KBM-7 (cell line): ENCODE data around the gene OR9A2.

Experiments used
- DNase-seq: peaks from one replicate; pipeline ENCODE4 v3.0.0-alpha.2; 2015
- in situ Hi-C: fragments of 300-500 bp; cut with MboI; formaldehyde crosslinking; loops from 2 replicates; pipeline ENCODE4 v1.14.3; 2020; ENCODE audit warnings: low sequenced_read_pairs, low pct_unique_long_range_greater_than_20kb, mixed read lengths

The OR9A2 gene, protein sequence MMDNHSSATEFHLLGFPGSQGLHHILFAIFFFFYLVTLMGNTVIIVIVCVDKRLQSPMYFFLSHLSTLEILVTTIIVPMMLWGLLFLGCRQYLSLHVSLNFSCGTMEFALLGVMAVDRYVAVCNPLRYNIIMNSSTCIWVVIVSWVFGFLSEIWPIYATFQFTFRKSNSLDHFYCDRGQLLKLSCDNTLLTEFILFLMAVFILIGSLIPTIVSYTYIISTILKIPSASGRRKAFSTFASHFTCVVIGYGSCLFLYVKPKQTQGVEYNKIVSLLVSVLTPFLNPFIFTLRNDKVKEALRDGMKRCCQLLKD

DNA sequence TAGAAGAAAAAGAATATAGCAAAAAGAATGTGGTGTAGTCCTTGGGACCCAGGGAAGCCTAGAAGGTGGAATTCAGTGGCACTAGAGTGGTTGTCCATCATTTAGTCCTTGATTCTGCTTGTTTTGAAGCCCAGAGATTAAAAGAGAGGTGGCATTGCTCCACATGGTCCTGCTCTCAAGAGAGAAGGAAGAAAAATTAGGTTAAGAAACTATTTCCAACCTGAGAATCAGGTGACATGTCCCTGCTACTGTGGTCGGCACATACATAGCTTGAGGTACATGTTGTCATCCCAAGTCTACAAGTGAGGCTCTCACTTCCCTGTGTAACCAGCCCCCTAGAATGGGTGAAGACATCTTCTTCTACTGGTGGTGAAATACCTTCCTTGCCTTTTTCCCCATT lies at the start of gene OR9A2:
TSS of gene OR9A2 (minus strand) at position 101 of the 400 bp plus-strand sequence. CDS start at position 101, 0 bp downstream.
- DNase-seq, result no peak
- in situ Hi-C loops, result no loop called here

DNA sequence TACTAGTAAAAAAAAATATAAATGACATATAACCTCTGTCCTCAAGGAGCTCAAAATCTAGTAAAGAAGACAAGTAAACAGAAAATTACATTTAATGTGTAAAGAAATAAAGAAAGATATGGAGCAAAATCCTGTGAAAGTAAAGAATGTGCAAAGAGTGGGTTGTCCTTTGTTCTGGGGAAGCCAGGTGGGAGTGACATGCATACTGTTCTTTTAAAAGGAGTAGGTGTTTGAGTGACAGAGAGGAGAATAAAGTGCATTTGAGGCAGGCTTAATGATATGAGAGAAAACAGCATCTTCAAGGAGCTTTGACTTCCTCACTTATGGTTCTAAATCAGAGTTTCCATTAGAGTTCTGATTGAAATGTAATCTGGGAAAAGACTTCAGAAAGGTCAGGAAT lies 47.2 kb upstream of the OR9A2 start:
- in situ Hi-C loops, result no loop called here
- no peak for DNase-seq

DNA sequence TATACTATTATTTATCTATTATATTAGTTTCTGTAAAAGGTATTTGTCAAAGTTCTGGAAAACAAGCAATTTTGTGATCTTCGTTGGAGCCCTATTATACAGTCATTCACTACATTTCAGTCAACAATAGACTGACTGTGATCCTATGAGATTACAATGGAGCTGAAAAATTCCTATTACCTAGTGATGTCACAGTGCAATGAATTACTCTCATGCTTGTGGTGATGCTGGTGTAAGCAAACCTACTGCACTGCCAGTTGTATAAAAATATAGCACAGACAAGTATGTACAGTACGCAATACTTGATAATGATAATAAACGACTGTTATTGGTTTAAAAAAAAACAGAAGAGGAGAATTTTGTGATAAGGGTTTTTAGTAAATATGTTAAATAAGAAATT lies 46.6 kb upstream of the OR9A2 start:
- no peak for DNase-seq
- in situ Hi-C loops, result no loop called here

DNA sequence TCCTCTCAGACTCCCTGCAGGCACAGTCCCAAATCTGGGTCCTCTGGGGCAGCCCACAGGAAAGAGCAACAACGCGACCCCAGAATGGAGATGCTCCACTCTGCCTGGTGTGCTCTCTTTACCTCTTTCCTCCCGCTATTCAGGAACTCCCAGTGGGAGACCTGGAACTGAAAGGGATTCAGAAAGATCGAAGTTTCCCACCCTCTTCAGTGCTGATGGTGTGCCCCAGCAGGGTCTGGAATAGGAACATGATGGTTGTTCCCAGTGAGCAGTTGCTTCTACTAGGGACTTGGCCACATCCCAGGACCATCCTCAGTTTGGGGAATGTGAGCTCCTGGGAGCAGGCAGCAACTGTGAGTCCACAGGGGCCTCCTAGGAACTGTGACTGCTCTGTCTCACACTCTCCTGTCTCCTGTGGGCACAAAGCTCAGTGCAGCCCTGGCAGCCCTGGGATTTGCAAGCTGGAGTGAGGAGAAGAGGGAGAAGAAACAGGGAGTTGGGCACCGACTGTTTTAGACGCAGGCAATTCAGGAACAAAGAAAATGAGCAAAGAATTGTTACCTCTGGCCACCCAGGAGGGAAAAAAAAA lies 43.1 kb upstream of the OR9A2 start:
- in situ Hi-C loops, result no loop called here
- no peak for DNase-seq

DNA sequence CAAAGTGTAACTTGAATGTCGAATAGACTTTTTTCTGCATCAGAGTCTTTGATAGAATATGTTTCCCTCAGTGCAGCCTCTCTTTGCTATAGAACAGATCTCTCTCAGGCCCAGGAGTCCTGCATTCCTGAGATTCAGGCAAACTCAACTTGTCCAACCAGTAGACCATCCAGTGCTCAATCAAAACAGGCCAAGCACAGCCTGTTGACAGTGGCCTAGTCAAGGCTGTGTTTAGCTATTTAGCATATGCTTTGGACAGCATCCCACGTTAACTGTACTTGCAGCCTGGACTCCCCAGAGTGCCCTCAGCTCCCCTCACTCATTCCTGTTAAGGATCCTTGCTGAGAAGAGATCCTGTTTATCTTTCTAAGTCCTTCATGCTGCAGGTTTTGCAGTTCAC lies 41.5 kb upstream of the OR9A2 start:
- DNase-seq, result no peak
- in situ Hi-C loops, result no loop called here

DNA sequence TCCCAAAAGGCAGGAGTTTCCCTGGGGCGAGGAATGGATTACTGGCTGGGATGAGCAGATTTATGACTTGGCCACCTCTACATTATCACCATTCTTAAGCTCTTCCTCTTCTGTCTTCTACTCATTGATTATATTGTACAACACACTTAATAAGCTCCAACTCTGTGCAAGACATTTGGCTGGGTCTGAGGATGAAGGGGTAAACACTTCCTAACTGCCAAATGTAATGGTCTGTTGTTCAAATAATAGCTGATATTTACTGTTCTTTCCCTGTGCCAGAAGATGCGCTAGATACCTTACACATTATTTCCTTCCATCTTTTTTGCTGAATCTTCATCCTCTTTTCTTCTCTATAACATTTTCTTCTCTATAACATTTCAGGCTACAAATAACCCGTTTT lies 36.8 kb upstream of the OR9A2 start:
- in situ Hi-C loops, result no loop called here
- no peak for DNase-seq

DNA sequence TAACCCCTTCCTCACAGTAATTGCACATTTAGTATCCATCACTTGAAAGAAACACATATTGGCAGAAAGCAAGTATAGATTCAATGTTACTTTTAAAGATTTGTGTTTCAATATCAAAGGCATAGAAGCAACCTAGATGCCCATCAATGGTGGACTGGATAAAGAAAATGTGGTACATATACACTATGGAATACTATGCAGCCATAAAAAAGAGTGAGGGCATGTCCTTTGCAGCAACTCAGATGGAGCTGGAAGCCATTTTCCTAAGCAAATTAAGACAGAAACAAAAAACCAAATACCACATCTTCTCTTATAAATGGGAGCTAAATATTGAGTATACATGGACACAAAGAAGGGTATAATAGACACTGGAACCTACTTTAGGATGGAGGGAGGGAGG lies 28.8 kb upstream of the OR9A2 start:
- DNase-seq, result no peak
- in situ Hi-C loops, result no loop called here

DNA sequence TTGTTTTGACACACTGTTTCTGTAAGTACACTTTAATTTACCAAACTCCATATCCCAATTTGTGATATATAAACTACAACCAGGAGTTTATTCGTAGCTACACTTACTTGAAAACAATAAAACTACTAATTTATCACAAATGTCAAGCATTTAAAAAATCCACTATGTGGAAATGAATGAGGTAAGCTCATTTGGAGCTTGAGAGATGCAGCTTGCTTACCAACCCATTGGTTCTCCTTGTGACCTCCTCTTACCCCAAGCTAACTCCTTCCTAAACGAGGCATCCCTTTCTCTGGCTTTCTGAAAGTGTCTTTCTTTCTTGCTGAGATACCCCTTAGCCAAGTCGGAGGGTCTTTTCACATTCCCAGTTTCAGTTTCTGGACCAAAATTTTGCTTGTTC lies 27.7 kb upstream of the OR9A2 start:
- no peak for DNase-seq
- in situ Hi-C loops, result no loop called here

DNA sequence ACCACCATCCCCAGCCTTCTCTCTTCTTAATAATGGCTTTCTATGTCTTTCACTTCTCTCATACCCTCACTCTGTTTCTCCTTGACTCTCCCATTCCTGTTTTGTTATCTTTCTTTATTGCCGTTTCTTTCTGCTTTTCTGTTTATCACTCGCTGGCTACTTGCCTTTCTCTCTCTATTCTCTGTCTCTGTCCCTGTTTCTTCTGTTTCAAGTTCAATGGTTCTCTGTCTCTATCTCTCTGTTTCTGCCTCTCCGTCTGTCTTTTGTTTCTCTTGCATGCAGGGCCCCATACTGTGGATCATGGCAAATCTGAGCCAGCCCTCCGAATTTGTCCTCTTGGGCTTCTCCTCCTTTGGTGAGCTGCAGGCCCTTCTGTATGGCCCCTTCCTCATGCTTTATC lies 25.1 kb upstream of the OR9A2 start, which contains the start of gene OR6V1:
TSS of gene OR6V1 (plus strand) at position 301 of the 400 bp plus-strand sequence. CDS start at position 301, 0 bp downstream.
- no peak for DNase-seq
- in situ Hi-C loops, result no loop called here

DNA sequence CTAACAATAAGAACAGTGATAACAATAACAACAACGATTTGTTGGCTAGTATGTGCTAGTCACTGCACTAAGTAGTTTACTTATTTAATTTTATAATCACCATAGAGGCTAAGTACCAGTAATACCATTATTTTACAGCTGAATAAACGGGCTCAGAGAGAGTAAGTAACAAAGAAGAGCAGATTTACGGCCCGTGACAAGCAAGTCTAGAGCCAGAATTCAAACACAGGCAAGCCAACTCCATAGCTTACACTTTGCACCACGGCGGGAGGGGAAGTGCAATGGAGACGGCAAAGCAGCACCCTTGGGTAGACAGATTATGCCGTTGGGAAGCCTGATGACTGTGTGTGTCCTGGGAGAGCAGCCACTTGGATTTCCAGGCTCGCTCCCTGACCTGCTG lies 24.0 kb upstream of the OR9A2 start:
- in situ Hi-C loops, result no loop called here
- DNase-seq, result no peak

DNA sequence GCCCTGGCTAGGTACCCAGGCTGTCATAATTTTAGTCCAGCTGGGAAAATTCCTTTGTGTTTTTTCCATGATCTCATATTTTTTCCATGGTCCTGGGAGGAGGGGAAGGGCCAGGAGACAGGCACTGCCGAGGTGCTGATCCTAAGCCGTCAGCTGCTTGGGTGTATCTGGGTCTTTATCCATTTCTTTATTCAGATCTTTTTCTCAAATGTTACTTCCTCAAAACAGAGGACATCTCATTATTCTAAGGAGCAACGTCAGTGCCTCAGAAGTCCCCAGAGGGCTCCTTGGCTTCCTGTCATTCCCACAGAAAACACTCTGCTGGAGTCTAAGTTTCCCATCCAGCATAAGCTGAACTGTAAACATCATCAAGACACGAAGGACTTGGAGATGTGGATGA lies 22.4 kb upstream of the OR9A2 start:
- in situ Hi-C loops, result no loop called here
- no peak for DNase-seq

DNA sequence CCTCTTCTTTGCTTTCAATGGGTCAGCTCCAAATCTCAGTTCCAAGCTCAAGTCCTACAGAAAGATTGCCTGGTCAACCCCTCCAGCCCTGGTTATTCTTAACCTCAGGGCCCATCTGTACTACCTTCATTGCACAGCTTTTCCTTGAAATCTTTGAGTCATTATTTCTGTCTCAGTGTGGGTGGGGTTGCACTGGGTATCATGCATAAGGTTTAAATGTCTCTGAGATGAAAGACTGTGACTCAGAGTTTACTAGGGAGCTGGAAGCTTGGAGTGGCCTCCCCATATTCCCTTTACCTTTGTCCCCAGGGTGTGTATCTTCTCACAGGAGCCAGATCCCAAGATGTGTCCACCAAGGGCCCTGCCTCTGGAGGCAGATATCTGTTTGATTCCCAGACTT lies 21.9 kb upstream of the OR9A2 start:
- in situ Hi-C loops, result no loop called here
- no peak for DNase-seq

DNA sequence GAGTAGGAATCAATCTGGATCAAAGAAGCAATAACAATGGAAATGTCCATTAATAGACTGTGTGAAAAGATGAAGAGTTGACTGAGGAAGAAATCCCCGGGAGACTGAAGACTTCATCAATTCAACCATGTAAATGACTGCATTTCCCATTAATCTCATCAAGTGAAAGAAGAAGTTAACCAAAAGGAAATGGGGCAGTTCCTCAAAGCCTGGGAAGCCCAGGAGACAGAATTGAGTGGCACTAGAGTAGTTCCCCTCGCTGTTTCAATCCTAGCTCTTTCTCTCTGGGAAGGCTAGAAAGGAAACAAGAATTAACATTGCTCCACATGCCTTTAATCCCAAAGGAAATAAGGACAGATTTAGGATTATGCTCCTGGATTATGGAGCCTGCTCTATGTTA lies 20.4 kb upstream of the OR9A2 start:
- in situ Hi-C loops, result no loop called here
- DNase-seq, result no peak

DNA sequence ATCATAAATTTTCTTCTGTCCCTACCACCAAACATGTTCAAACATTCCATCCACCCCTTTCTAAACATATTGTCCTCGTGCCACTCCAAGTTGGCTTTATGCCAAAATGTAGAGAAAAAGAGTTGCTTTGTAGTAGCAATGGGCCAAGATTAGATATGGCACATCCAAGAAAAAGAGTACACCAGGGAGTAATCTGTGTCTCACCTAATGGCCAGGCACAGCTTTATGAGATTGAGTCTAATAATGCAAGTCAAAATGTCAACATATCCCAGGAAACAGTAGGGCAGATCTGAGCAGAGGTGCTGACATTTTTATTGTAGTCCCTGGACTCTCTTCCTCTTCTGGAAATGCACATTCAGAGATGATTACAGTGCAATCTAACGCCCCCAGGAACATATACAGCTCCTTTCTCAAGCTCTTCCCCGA lies 19.5 kb upstream of the OR9A2 start:
- in situ Hi-C loops, result no loop called here
- DNase-seq, result peak; percentile 29

DNA sequence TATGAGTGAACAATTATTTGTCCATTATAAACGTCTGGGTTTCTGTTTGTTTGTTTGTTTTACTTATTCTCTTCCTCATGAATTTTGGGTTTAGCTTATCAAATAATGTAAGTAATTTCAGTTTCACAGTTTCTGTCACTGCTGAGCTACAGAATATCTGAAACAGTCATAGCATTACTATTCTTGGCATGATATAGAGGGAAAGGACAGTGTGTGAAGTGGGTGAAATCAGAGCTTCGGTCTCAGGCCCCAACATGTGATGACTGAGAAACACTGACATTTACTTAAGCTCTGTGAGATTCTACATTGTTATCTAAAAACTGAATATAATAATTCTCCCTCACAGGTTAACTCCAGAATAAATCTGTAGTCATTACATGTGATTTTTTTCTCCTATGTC lies 16.5 kb upstream of the OR9A2 start:
- DNase-seq, result no peak

DNA sequence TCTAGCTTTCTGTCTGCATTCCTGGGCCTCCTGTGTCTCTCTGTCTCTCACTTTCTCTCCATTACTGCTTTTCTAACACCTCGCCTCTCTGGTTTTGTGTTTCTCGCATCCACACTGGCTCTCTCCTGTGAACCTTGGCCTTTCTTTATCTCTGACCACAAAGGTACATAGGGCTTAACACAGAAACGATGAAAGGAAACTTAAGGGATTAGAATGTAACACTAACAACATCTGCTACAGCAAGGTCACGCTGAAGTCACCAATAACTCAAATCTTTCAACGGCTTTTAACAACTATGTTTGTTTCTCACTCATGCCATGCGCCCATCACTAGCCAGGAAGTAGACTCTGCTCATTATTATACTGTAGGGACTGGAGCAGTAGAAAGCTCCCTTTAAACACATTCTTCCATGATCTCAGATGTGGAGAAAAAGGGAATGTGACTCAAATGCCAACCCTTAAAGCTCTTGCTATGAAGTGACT lies 15.9 kb upstream of the OR9A2 start:
- in situ Hi-C loops, result no loop called here
- no peak for DNase-seq

More for the DNA sequence above, 16.5 kb upstream of the OR9A2 start:
- in situ Hi-C loops, result no loop called here

DNA sequence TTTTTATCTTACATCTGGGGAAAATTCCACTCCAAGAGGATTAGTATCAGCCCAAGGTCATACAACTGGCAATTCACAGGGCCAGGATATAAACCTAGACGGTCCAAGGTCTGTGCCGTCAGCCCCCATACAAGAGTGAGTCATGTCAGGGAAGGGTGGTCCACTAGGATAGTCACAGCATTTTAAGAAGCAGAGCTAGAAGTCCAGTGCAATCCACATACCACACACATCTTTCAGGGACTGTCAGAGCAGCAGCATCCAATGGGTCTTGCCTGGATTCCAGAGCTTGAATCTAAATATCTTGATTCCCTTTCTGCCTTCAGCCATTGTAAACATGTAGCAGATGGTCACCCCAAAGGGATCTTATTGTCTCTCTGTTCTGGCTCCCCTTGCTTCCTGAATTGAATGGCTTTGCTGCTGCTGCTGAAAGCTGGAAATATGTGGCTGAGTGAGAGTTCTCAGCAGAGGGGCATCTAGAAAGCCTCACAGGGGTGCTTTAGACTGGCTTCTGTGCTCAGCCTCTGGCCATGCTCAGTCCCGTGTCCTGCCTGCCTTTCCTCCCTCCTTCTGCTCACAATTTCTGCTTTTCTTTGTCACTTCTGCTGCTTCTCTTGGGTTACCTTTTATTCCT lies 15.3 kb upstream of the OR9A2 start:
- in situ Hi-C loops, result no loop called here
- no peak for DNase-seq

DNA sequence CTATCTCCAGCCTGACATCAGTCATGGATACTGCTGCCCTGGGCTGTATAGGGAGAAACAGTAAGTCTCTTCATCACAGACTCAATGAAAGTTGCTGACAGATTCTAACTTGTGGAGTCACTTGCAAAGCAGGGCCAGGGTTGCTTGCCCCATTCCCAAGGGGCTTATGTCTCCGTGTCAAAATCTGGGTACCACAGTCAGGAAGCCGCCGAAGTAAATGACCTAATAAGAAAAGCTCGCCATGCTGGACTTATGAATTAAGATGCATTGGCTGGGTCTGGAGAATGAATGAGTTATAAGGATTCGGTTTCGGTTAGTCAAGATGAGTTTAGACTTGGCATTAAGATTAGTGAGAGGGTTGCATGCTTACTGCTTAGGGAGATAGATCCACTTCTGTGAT lies 14.4 kb upstream of the OR9A2 start:
- in situ Hi-C loops, result no loop called here

DNA sequence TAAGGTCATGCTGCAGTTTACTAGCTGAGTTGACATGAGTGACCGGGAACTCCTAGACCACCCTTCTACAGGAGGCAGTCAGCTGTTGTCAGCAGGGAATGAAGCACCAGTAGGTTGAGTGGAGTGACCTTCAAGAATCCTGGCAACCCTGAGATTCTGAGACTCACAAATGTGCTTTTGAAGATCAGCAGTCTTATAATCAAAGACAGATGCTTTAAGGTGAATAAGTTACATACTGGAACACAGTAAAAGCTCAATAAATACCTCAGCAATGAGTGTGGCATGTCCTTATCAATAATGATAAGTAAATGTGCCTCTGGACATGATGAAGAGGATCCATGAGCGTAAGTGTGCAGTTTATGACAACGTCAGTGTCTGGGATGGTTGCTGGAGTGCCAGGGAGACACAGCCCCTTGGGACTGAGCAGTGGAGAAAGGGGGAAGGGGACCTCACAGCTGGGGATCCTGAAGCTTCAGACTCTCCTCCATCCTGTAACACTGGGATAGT lies 13.3 kb upstream of the OR9A2 start:
- DNase-seq, result no peak
- in situ Hi-C loops, result no loop called here

More for the DNA sequence above, 14.4 kb upstream of the OR9A2 start:
- DNase-seq, result no peak

DNA sequence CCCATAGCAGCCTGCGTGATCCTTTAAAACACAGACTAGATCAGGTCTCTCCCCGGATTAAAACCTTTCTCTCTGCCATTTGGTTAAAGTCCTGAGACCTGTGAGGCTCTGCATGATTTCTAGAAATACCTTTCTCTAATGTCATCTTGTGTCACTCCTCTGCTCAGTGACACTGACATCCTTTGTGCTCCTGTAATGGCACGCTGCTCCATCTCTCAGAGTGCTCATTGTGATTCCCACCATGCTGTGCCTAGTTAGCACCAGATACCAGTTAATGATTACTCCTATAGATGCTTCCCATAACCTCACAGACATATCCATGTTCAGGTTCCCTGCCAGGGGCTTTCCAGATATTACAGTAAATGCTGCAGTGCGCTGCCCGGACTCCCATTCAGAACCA lies 11.7 kb upstream of the OR9A2 start:
- in situ Hi-C loops, result no loop called here
- no peak for DNase-seq
